ENCODE measurements around the gene IREB2. TPM values are rescaled to one million over a fixed set of nuclear protein-coding genes. Genes with fewer than 3 reads are reported as not detected.

IREB2 gene
- total RNA-seq, 5 donors from 2014 or later (not counting 1 experiment from before 2014, with no cell fraction given): 58.7 to 71.5 (median 65.1) TPM

GRCh38 chr15:78411061-78411460, 27.0 kb upstream of the IREB2 start:
- CTCF ChIA-PET: interaction anchor here in 1 of 2 donors (0.6 kb wide), 2 partner anchors 55 to 238 kb away, joined by 3 to 8 read pairs; no protein-coding TSS in a partner anchor

DNA sequence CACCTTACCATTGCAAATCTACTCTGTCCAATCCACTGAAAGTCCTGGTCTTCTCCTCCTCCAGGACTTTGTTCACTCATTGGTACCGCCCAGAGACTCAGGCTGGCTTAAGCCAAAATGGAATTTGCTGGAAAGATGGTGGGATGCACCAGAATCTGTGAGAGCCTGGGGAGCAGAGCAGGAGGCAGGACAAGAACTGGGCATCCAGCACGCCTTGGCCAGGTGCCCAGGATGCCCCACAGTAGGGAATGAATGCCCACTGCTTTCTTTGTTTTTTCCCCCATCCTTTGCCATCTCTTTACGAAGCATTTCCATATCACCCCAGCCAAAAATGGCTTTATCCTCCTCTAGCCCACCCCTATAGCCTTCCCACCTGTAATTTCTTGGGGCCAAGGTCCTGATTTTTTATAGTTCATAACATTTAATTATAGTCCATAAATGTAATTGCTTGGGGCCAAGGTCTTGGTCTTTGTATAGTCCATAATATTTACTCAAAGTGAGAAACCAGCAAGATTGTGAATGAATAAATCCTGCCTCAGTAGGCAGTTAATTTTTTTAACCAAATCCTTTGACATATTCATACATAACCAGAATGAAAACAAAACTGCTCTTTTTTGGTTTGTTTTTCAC, 23.3 kb upstream of the IREB2 start:
- Histone ChIP-seq H3K36me3 (ENCODE audit: control insufficient read depth in 2 of 2, extremely low read depth in 1 of 2, insufficient read depth in 1 of 2, low read length in 1 of 2) (no peaks in the 10 kb centered on the region), H3K27ac (ENCODE audit: low read length) (no peak overlapping the region), H3K27me3 (replicated peaks in 1 of 2; ENCODE audit: control insufficient read depth in 2 of 2, extremely low read depth in 1 of 2, insufficient read depth in 2 of 2, low read length in 1 of 2) (peaks cover 0 to 13% of the 10 kb centered on the region in 2 experiments), H3K9me3 (no peaks in the 10 kb centered on the region), H3K4me3 (ENCODE audit: control insufficient read depth in 1 of 2, extremely low read depth in 1 of 2, low read length in 1 of 2) (no peak overlapping the region), H3K4me1 (ENCODE audit: control insufficient read depth in 1 of 2, extremely low read depth in 1 of 2, insufficient read depth in 2 of 2, low read length in 2 of 2) (no peaks in the 10 kb centered on the region)
- WGBS (ENCODE audit: insufficient coverage): no CpG with 5 or more reads among the region's 3 CpGs
- no peak overlapping the region for H3K27ac Mint-ChIP-seq
- CTCF ChIA-PET: no interaction called here
- H3K36me3 Mint-ChIP-seq: no peaks in the 10 kb centered on the region
- no peak for DNase-seq
- no peak for ATAC-seq (replicated peaks in 1 of 4)
- no peak overlapping the region for H3K4me3 Mint-ChIP-seq
- no peaks in the 10 kb centered on the region for H3K4me1 Mint-ChIP-seq
- POLR2A ChIA-PET: no interaction called here
- H3K27me3 Mint-ChIP-seq: peaks cover 9 to 15% of the 10 kb centered on the region in 2 donors
- H3K9me3 Mint-ChIP-seq: no peaks in the 10 kb centered on the region

More at GRCh38 chr15:78411061-78411460, 27.0 kb upstream of the IREB2 start:
- Histone ChIP-seq H3K27me3 (replicated peaks in 1 of 2; ENCODE audit: control insufficient read depth in 2 of 2, extremely low read depth in 1 of 2, insufficient read depth in 2 of 2, low read length in 1 of 2) (peaks cover 0 to 19% of the 10 kb centered on the region in 2 experiments), H3K4me1 (ENCODE audit: control insufficient read depth in 1 of 2, extremely low read depth in 1 of 2, insufficient read depth in 2 of 2, low read length in 2 of 2) (no peaks in the 10 kb centered on the region), H3K27ac (ENCODE audit: low read length) (no peak overlapping the region), H3K36me3 (ENCODE audit: control insufficient read depth in 2 of 2, extremely low read depth in 1 of 2, insufficient read depth in 1 of 2, low read length in 1 of 2) (no peaks in the 10 kb centered on the region), H3K9me3 (no peaks in the 10 kb centered on the region), H3K4me3 (ENCODE audit: control insufficient read depth in 1 of 2, extremely low read depth in 1 of 2, low read length in 1 of 2) (no peak overlapping the region)
- ATAC-seq (replicated peaks in 1 of 4): no peak
- Mint-ChIP-seq H3K36me3 (no peaks in the 10 kb centered on the region), H3K27ac (no peak overlapping the region), H3K4me3 (no peak overlapping the region), H3K9me3 (no peaks in the 10 kb centered on the region), H3K27me3 (peaks cover 10 to 16% of the 10 kb centered on the region in 2 donors), H3K4me1 (no peaks in the 10 kb centered on the region)
- DNase-seq: no peak
- WGBS (ENCODE audit: insufficient coverage): 17% methylated on average over 1 of the region's 1 CpG
- POLR2A ChIA-PET: no interaction called here

GRCh38 chr15:78415284-78415683, 22.7 kb upstream of the IREB2 start:
- Histone ChIP-seq H3K27ac (ENCODE audit: low read length) (no peak overlapping the region), H3K4me1 (ENCODE audit: control insufficient read depth in 1 of 2, extremely low read depth in 1 of 2, insufficient read depth in 2 of 2, low read length in 2 of 2) (no peaks in the 10 kb centered on the region), H3K36me3 (ENCODE audit: control insufficient read depth in 2 of 2, extremely low read depth in 1 of 2, insufficient read depth in 1 of 2, low read length in 1 of 2) (no peaks in the 10 kb centered on the region), H3K27me3 (replicated peaks in 1 of 2; ENCODE audit: control insufficient read depth in 2 of 2, extremely low read depth in 1 of 2, insufficient read depth in 2 of 2, low read length in 1 of 2) (peaks cover 0 to 13% of the 10 kb centered on the region in 2 experiments), H3K4me3 (ENCODE audit: control insufficient read depth in 1 of 2, extremely low read depth in 1 of 2, low read length in 1 of 2) (no peak overlapping the region), H3K9me3 (no peaks in the 10 kb centered on the region)
- Mint-ChIP-seq H3K36me3 (no peaks in the 10 kb centered on the region), H3K4me3 (no peak overlapping the region), H3K27me3 (peaks cover 8 to 15% of the 10 kb centered on the region in 2 donors), H3K27ac (no peak overlapping the region), H3K9me3 (no peaks in the 10 kb centered on the region), H3K4me1 (no peaks in the 10 kb centered on the region)
- ATAC-seq (replicated peaks in 1 of 4) (no peak), DNase-seq (no peak)
- CTCF ChIA-PET: interaction anchor here in 1 of 2 donors (0.6 kb wide), 1 partner anchor 148 kb away, joined by 5 read pairs; no protein-coding TSS in a partner anchor
- WGBS (ENCODE audit: insufficient coverage): 38% methylated on average over 3 of the region's 4 CpGs
- POLR2A ChIA-PET: no interaction called here

DNA sequence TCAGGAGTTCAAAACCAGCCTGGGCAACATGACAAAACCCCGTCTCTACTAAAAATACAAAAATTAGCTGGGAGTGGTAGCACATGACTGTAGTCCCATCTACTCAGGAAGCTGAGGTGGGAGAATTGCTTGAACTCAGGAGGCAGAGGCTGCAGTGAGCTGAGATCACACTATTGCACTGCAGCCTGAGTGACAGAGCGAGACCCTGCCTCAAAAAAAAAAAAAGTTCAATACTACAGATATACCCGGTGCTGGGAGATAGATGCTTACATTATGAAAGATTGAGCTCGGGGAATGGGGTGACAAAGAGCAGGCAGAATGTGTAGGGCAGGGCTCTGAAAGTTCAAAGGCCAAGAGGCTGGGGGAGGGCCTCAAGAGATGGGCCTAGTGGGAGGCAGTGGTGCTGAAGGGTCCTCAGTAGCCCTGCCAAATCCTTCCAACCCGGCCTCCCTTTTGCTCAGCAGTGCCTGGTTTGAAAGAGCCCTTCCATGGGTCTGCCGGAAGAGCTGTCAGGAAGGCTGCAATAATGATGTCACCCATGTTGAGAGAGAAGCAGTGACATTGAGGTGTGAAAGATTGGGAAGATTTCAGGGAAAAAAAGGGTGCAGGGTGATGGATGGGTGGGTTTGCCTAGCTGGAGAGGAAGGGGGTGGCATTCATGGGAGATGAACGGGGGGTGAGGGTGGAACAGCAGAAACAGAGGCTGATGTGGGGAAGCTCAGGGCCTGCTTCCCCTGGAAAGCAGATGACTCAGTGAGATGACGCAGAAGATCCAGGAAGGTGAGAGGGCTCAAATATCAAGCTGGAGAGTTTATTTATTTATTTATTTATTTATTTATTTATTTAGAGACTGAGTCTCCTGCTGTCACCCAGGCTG, 20.0 kb upstream of the IREB2 start:
- Mint-ChIP-seq H3K4me3 (no peak overlapping the region), H3K36me3 (no peaks in the 10 kb centered on the region), H3K27ac (no peak overlapping the region), H3K4me1 (peaks cover 0 to 2% (median 0%) of the 10 kb centered on the region in 3 donors), H3K27me3 (peaks cover 4 to 10% of the 10 kb centered on the region in 2 donors), H3K9me3 (no peaks in the 10 kb centered on the region)
- ChIA-PET POLR2A (no interaction called here), CTCF (no interaction called here)
- no peak for DNase-seq
- Histone ChIP-seq H3K9me3 (no peaks in the 10 kb centered on the region), H3K27ac (ENCODE audit: low read length) (no peak overlapping the region), H3K4me1 (ENCODE audit: control insufficient read depth in 1 of 2, extremely low read depth in 1 of 2, insufficient read depth in 2 of 2, low read length in 2 of 2) (peaks cover 0 to 3% of the 10 kb centered on the region in 2 experiments), H3K36me3 (ENCODE audit: control insufficient read depth in 2 of 2, extremely low read depth in 1 of 2, insufficient read depth in 1 of 2, low read length in 1 of 2) (no peaks in the 10 kb centered on the region), H3K27me3 (replicated peaks in 1 of 2; ENCODE audit: control insufficient read depth in 2 of 2, extremely low read depth in 1 of 2, insufficient read depth in 2 of 2, low read length in 1 of 2) (peaks cover 0 to 11% of the 10 kb centered on the region in 2 experiments), H3K4me3 (ENCODE audit: control insufficient read depth in 1 of 2, extremely low read depth in 1 of 2, low read length in 1 of 2) (no peak overlapping the region)
- no peak for ATAC-seq (replicated peaks in 1 of 4)
- WGBS (ENCODE audit: insufficient coverage): 74% methylated on average over 4 of the region's 8 CpGs

GRCh38 chr15:78418686-78419085, 19.3 kb upstream of the IREB2 start:
- Mint-ChIP-seq H3K4me3 (no peak overlapping the region), H3K27ac (no peak overlapping the region), H3K4me1 (peaks cover 0 to 2% (median 0%) of the 10 kb centered on the region in 3 donors), H3K36me3 (no peaks in the 10 kb centered on the region), H3K9me3 (no peaks in the 10 kb centered on the region), H3K27me3 (peaks cover 4 to 10% of the 10 kb centered on the region in 2 donors)
- CTCF ChIA-PET: no interaction called here
- WGBS (ENCODE audit: insufficient coverage): 50% methylated on average over 5 of the region's 9 CpGs
- H3K4me3 ChIP-seq (ENCODE audit: control insufficient read depth in 1 of 2, extremely low read depth in 1 of 2, low read length in 1 of 2): no peak overlapping the region
- peaks cover 0 to 3% of the 10 kb centered on the region in 2 experiments for H3K4me1 ChIP-seq (ENCODE audit: control insufficient read depth in 1 of 2, extremely low read depth in 1 of 2, insufficient read depth in 2 of 2, low read length in 2 of 2)
- peaks cover 0 to 13% of the 10 kb centered on the region in 2 experiments for H3K27me3 ChIP-seq (replicated peaks in 1 of 2; ENCODE audit: control insufficient read depth in 2 of 2, extremely low read depth in 1 of 2, insufficient read depth in 2 of 2, low read length in 1 of 2)
- H3K9me3 ChIP-seq: no peaks in the 10 kb centered on the region
- H3K27ac ChIP-seq (ENCODE audit: low read length): no peak overlapping the region
- ATAC-seq (replicated peaks in 1 of 4) (no peak), DNase-seq (no peak)
- H3K36me3 ChIP-seq (ENCODE audit: control insufficient read depth in 2 of 2, extremely low read depth in 1 of 2, insufficient read depth in 1 of 2, low read length in 1 of 2): no peaks in the 10 kb centered on the region
- POLR2A ChIA-PET: no interaction called here

- H3K9me3 ChIP-seq: no peaks in the 10 kb centered on the region
- H3K36me3 ChIP-seq (ENCODE audit: control insufficient read depth in 2 of 2, extremely low read depth in 1 of 2, insufficient read depth in 1 of 2, low read length in 1 of 2): no peaks in the 10 kb centered on the region
- Mint-ChIP-seq H3K27me3 (peaks cover 0 to 10% of the 10 kb centered on the region in 2 donors), H3K9me3 (no peaks in the 10 kb centered on the region), H3K36me3 (no peaks in the 10 kb centered on the region), H3K4me1 (peaks cover 0 to 2% (median 0%) of the 10 kb centered on the region in 3 donors), H3K4me3 (no peak overlapping the region), H3K27ac (no peak overlapping the region)
- no peak overlapping the region for H3K27ac ChIP-seq (ENCODE audit: low read length)
- ChIA-PET CTCF (interaction anchor here in 1 of 2 donors (0.6 kb wide), 1 partner anchor 9 kb away, joined by 6 read pairs; no protein-coding TSS in a partner anchor), POLR2A (no interaction called here)
- no peak overlapping the region for H3K4me3 ChIP-seq (ENCODE audit: control insufficient read depth in 1 of 2, extremely low read depth in 1 of 2, low read length in 1 of 2)
- H3K27me3 ChIP-seq (replicated peaks in 1 of 2; ENCODE audit: control insufficient read depth in 2 of 2, extremely low read depth in 1 of 2, insufficient read depth in 2 of 2, low read length in 1 of 2): peaks cover 0 to 12% of the 10 kb centered on the region in 2 experiments
- no peak for ATAC-seq (replicated peaks in 1 of 4)
- DNase-seq: no peak
- peaks cover 0 to 3% of the 10 kb centered on the region in 2 experiments for H3K4me1 ChIP-seq (ENCODE audit: control insufficient read depth in 1 of 2, extremely low read depth in 1 of 2, insufficient read depth in 2 of 2, low read length in 2 of 2)
- no CpG with 5 or more reads among the region's 3 CpGs for WGBS (ENCODE audit: insufficient coverage)
Observed at GRCh38 chr15:78419367-78419766, 18.6 kb upstream of the IREB2 start.

All from T-cell (primary cell).